ENCODE results near the gene KCNIP1. TPM values are rescaled to one million over a fixed set of nuclear protein-coding genes. Genes with fewer than 3 reads are reported as not detected.

Gene KCNIP1
- total and polyA plus RNA-seq, 2 of the 8 experiments (the other 6 are each of a cell fraction or from before 2014, with no cell fraction given) = 0.52 to 0.83 TPM

GRCh38 chr5:170632985-170633234, 129.1 kb downstream of the KCNIP1 start (continued):
- TF ChIP-seq CREB1 (IDR thresholded peaks at IDR 0.05) (0 out of 2 replicates have a peak, but pooled peaks have one; percentile 20), KDM4A (IDR thresholded peaks at IDR 0.05; ENCODE audit: low read depth, low read length, severe bottlenecking) (no peak), ASH2L (IDR thresholded peaks at IDR 0.05; ENCODE audit: low read length) (peak; percentile 52), BCL11A (IDR thresholded peaks at IDR 0.05; ENCODE audit: low read depth in 2 of 2, low read length in 2 of 2) (no peak), JUND (IDR thresholded peaks at IDR 0.05; ENCODE audit: low read length) (no peak), SIRT6 (IDR thresholded peaks at IDR 0.05; ENCODE audit: low read length) (no peak), RXRA (IDR thresholded peaks at IDR 0.05; ENCODE audit: insufficient read depth, low read depth, low read length) (no peak), NRF1 (IDR thresholded peaks at IDR 0.05; ENCODE audit: low read depth, low read length) (no peak), CEBPB (IDR thresholded peaks at IDR 0.05; ENCODE audit: low read depth, low read length) (no peak), POLR2AphosphoS5 (IDR thresholded peaks at IDR 0.05; ENCODE audit: low read depth, low read length) (no peak), ZNF274 (IDR thresholded peaks at IDR 0.05; ENCODE audit: borderline replicate concordance, extremely low read depth, low read length) (no peak), RBBP5 (IDR thresholded peaks at IDR 0.05; ENCODE audit: borderline replicate concordance, low read depth, low read length) (no peak)
- TF ChIP-seq, protein P1, sequence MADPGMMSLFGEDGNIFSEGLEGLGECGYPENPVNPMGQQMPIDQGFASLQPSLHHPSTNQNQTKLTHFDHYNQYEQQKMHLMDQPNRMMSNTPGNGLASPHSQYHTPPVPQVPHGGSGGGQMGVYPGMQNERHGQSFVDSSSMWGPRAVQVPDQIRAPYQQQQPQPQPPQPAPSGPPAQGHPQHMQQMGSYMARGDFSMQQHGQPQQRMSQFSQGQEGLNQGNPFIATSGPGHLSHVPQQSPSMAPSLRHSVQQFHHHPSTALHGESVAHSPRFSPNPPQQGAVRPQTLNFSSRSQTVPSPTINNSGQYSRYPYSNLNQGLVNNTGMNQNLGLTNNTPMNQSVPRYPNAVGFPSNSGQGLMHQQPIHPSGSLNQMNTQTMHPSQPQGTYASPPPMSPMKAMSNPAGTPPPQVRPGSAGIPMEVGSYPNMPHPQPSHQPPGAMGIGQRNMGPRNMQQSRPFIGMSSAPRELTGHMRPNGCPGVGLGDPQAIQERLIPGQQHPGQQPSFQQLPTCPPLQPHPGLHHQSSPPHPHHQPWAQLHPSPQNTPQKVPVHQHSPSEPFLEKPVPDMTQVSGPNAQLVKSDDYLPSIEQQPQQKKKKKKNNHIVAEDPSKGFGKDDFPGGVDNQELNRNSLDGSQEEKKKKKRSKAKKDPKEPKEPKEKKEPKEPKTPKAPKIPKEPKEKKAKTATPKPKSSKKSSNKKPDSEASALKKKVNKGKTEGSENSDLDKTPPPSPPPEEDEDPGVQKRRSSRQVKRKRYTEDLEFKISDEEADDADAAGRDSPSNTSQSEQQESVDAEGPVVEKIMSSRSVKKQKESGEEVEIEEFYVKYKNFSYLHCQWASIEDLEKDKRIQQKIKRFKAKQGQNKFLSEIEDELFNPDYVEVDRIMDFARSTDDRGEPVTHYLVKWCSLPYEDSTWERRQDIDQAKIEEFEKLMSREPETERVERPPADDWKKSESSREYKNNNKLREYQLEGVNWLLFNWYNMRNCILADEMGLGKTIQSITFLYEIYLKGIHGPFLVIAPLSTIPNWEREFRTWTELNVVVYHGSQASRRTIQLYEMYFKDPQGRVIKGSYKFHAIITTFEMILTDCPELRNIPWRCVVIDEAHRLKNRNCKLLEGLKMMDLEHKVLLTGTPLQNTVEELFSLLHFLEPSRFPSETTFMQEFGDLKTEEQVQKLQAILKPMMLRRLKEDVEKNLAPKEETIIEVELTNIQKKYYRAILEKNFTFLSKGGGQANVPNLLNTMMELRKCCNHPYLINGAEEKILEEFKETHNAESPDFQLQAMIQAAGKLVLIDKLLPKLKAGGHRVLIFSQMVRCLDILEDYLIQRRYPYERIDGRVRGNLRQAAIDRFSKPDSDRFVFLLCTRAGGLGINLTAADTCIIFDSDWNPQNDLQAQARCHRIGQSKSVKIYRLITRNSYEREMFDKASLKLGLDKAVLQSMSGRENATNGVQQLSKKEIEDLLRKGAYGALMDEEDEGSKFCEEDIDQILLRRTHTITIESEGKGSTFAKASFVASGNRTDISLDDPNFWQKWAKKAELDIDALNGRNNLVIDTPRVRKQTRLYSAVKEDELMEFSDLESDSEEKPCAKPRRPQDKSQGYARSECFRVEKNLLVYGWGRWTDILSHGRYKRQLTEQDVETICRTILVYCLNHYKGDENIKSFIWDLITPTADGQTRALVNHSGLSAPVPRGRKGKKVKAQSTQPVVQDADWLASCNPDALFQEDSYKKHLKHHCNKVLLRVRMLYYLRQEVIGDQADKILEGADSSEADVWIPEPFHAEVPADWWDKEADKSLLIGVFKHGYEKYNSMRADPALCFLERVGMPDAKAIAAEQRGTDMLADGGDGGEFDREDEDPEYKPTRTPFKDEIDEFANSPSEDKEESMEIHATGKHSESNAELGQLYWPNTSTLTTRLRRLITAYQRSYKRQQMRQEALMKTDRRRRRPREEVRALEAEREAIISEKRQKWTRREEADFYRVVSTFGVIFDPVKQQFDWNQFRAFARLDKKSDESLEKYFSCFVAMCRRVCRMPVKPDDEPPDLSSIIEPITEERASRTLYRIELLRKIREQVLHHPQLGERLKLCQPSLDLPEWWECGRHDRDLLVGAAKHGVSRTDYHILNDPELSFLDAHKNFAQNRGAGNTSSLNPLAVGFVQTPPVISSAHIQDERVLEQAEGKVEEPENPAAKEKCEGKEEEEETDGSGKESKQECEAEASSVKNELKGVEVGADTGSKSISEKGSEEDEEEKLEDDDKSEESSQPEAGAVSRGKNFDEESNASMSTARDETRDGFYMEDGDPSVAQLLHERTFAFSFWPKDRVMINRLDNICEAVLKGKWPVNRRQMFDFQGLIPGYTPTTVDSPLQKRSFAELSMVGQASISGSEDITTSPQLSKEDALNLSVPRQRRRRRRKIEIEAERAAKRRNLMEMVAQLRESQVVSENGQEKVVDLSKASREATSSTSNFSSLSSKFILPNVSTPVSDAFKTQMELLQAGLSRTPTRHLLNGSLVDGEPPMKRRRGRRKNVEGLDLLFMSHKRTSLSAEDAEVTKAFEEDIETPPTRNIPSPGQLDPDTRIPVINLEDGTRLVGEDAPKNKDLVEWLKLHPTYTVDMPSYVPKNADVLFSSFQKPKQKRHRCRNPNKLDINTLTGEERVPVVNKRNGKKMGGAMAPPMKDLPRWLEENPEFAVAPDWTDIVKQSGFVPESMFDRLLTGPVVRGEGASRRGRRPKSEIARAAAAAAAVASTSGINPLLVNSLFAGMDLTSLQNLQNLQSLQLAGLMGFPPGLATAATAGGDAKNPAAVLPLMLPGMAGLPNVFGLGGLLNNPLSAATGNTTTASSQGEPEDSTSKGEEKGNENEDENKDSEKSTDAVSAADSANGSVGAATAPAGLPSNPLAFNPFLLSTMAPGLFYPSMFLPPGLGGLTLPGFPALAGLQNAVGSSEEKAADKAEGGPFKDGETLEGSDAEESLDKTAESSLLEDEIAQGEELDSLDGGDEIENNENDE (IDR thresholded peaks at IDR 0.05; ENCODE audit: insufficient replicate concordance, low read length) = no peak

Measured in H1 (cell line).